ENCODE data around the gene EFCAB5. TPM values are rescaled to one million over a fixed set of nuclear protein-coding genes. Genes with fewer than 3 reads are reported as not detected.

The EFCAB5 gene
- total and polyA plus RNA-seq, 2 experiments from 2014 or later: 0.68 TPM; not detected in 1

DNA sequence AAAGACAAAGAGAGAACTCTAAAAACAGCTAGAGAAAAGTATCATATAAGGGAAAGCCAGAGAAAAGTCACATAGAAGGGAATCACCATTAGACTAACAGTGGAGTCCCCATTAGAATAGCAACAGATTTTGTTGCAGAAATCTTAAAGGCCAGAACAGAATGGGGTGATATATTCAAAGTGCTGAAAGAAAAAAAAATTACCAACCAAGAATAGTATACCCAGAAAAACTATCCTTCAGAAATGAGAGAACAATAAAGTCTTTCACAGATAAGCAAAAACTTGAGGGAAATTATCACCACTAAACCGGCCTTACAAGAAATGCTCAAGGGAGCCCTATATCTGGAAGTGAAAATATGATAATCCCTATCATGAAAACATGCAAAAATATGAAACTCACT, 123.3 kb downstream of the EFCAB5 start:
- Mint-ChIP-seq H3K4me3 (no peak overlapping the region), H3K27ac (no peak overlapping the region), H3K9me3 (0 out of 3 replicates have a peak, but pooled peaks cover 8% of the 10 kb centered on the region), H3K4me1 (no peaks in the 10 kb centered on the region), H3K36me3 (ENCODE audit: low read depth) (no peaks in the 10 kb centered on the region; the same call in 2 of the 3 replicates), H3K27me3 (ENCODE audit: insufficient read depth, low read depth, poor library complexity) (no peaks in the 10 kb centered on the region)
- Histone ChIP-seq H3K4me1 (ENCODE audit: insufficient read depth) (no peaks in the 10 kb centered on the region), H3K9me2 (ENCODE audit: insufficient read depth) (no peaks in the 10 kb centered on the region; the same call in 1 of the 2 replicates), H4K20me1 (replicated peaks; ENCODE audit: insufficient read depth) (no peaks in the 10 kb centered on the region), H3K79me2 (replicated peaks; ENCODE audit: insufficient read depth) (no peaks in the 10 kb centered on the region), H3K36me3 (ENCODE audit: insufficient read depth) (no peaks in the 10 kb centered on the region), H3K27ac (ENCODE audit: low read depth) (no peak overlapping the region), H3K4me2 (no peak overlapping the region), H3F3A (replicated peaks; ENCODE audit: low read depth) (no peaks in the 10 kb centered on the region), H2AFZ (no peak overlapping the region), H3K4me3 (no peak overlapping the region), H3K27me3 (ENCODE audit: insufficient read depth) (no peaks in the 10 kb centered on the region)
- no peak for TF ChIP-seq CREB1 (CRISPR knock-in tag; IDR thresholded peaks at IDR 0.05; ENCODE audit: low read depth)
- TF ChIP-seq, protein P1, sequence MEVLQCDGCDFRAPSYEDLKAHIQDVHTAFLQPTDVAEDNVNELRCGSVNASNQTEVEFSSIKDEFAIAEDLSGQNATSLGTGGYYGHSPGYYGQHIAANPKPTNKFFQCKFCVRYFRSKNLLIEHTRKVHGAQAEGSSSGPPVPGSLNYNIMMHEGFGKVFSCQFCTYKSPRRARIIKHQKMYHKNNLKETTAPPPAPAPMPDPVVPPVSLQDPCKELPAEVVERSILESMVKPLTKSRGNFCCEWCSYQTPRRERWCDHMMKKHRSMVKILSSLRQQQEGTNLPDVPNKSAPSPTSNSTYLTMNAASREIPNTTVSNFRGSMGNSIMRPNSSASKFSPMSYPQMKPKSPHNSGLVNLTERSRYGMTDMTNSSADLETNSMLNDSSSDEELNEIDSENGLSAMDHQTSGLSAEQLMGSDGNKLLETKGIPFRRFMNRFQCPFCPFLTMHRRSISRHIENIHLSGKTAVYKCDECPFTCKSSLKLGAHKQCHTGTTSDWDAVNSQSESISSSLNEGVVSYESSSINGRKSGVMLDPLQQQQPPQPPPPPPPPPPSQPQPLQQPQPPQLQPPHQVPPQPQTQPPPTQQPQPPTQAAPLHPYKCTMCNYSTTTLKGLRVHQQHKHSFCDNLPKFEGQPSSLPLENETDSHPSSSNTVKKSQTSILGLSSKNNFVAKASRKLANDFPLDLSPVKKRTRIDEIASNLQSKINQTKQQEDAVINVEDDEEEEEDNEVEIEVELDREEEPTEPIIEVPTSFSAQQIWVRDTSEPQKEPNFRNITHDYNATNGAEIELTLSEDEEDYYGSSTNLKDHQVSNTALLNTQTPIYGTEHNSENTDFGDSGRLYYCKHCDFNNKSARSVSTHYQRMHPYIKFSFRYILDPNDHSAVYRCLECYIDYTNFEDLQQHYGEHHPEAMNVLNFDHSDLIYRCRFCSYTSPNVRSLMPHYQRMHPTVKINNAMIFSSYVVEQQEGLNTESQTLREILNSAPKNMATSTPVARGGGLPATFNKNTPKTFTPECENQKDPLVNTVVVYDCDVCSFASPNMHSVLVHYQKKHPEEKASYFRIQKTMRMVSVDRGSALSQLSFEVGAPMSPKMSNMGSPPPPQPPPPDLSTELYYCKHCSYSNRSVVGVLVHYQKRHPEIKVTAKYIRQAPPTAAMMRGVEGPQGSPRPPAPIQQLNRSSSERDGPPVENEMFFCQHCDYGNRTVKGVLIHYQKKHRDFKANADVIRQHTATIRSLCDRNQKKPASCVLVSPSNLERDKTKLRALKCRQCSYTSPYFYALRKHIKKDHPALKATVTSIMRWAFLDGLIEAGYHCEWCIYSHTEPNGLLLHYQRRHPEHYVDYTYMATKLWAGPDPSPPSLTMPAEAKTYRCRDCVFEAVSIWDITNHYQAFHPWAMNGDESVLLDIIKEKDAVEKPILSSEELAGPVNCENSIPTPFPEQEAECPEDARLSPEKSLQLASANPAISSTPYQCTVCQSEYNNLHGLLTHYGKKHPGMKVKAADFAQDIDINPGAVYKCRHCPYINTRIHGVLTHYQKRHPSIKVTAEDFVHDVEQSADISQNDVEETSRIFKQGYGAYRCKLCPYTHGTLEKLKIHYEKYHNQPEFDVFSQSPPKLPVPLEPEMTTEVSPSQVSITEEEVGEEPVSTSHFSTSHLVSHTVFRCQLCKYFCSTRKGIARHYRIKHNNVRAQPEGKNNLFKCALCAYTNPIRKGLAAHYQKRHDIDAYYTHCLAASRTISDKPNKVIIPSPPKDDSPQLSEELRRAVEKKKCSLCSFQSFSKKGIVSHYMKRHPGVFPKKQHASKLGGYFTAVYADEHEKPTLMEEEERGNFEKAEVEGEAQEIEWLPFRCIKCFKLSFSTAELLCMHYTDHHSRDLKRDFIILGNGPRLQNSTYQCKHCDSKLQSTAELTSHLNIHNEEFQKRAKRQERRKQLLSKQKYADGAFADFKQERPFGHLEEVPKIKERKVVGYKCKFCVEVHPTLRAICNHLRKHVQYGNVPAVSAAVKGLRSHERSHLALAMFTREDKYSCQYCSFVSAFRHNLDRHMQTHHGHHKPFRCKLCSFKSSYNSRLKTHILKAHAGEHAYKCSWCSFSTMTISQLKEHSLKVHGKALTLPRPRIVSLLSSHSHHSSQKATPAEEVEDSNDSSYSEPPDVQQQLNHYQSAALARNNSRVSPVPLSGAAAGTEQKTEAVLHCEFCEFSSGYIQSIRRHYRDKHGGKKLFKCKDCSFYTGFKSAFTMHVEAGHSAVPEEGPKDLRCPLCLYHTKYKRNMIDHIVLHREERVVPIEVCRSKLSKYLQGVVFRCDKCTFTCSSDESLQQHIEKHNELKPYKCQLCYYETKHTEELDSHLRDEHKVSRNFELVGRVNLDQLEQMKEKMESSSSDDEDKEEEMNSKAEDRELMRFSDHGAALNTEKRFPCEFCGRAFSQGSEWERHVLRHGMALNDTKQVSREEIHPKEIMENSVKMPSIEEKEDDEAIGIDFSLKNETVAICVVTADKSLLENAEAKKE (CRISPR knock-in tag; IDR thresholded peaks at IDR 0.05): no peak
- DNase-seq (ENCODE audit: low spot score): no peak
- no peak for ATAC-seq

DNA sequence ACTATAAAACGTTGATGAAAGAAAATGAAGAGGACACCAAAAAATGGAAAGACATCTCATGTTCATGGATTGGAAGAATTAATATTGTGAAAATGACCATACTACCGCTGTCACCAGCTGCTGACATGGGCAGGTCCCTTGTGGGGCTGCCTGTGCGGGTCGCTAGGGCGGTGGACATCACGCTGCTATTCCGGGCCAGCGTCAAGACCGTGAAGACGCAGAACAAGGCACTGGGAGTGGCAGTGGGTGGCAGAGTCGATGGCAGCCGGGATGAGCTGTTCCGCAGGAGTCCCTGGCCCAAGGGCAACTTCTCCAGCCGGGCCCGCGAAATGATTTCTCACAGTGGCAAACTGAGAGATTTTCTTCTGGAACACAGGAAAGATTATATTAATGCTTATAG, 127.0 kb downstream of the EFCAB5 start:
- ATAC-seq: no peak
- no peaks in the 10 kb centered on the region for H3F3A ChIP-seq (replicated peaks; ENCODE audit: low read depth)
- H3K27ac ChIP-seq (ENCODE audit: low read depth): no peak overlapping the region
- no peak for DNase-seq (ENCODE audit: low spot score)
- Mint-ChIP-seq H3K4me3 (no peak overlapping the region), H3K36me3 (ENCODE audit: low read depth) (no peaks in the 10 kb centered on the region; the same call in 2 of the 3 replicates), H3K27me3 (ENCODE audit: insufficient read depth, low read depth, poor library complexity) (peaks cover 2% of the 10 kb centered on the region), H3K4me1 (no peaks in the 10 kb centered on the region), H3K27ac (no peak overlapping the region), H3K9me3 (peaks cover 8% of the 10 kb centered on the region; the same call in 1 of the 3 replicates)
- H3K4me2 ChIP-seq: no peak overlapping the region
- H3K4me1 ChIP-seq (ENCODE audit: insufficient read depth): no peaks in the 10 kb centered on the region
- no peaks in the 10 kb centered on the region for H4K20me1 ChIP-seq (replicated peaks; ENCODE audit: insufficient read depth)
- no peak overlapping the region for H3K4me3 ChIP-seq
- no peak overlapping the region for H2AFZ ChIP-seq
- H3K36me3 ChIP-seq (ENCODE audit: insufficient read depth): no peaks in the 10 kb centered on the region
- H3K27me3 ChIP-seq (ENCODE audit: insufficient read depth): no peaks in the 10 kb centered on the region
- H3K79me2 ChIP-seq (replicated peaks; ENCODE audit: insufficient read depth): no peaks in the 10 kb centered on the region
- H3K9me2 ChIP-seq (ENCODE audit: insufficient read depth): no peaks in the 10 kb centered on the region; the same call in 1 of the 2 replicates
- no peak for TF ChIP-seq ZNF114 (CRISPR knock-in tag; IDR thresholded peaks at IDR 0.05)
- TF ChIP-seq EZH2phosphoT487 (IDR thresholded peaks at IDR 0.05; ENCODE audit: unreplicated experiment): no peak
- no peak for TF ChIP-seq NANOG (IDR thresholded peaks at IDR 0.05; ENCODE audit: borderline replicate concordance)
- TF ChIP-seq ZNF331 (CRISPR knock-in tag; IDR thresholded peaks at IDR 0.05; ENCODE audit: low read depth): no peak
- TF ChIP-seq JUNB (IDR thresholded peaks at IDR 0.05; ENCODE audit: unreplicated experiment): no peak
- TF ChIP-seq, protein P1 (CRISPR knock-in tag; IDR thresholded peaks at IDR 0.05): no peak

All from GM23338 (cell line).